Raji (cell line): ENCODE results near the gene COL15A1.

Experiments
- POLR2A ChIP-seq: IDR thresholded peaks from 2 replicates; pipeline ENCODE4 v1.6.1; 2011; ENCODE audit warnings: low read depth, low read length, control low read depth; ENCODE audit not compliant: insufficient read depth

The COL15A1 gene

DNA sequence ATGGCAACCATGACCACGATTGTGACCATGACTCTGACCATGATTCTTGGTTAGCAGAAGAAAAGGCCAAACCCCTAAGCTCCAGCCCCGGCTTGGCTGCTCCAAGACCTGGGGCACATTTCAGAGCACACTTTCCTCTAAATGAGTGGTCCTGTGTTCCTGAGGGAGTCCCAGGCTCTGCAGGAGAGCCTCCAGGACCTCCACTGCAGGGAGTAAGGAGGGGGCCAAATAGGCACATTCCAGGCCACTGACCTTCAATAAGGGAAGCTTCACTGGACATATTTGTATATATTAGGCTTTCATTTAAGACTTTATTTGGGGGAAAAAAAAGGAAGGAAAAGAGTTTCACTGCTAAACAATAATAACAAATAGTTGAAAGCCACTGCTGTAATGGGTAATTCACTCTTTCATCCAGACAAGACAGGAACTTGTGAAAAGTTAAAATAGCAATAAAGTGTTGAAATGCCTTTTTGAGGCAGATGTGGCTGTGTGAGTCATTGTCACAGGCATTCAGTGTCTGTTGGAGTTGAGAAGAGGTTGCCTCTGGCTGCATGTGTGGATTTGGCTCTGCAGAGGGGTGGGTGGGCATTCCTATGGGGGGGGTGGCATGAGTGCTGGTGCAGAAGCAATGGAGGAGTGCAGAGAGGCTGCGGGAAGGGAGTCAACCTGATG is 97.3 kb downstream of the COL15A1 start:
- TF ChIP-seq POLR2A = no peak

DNA sequence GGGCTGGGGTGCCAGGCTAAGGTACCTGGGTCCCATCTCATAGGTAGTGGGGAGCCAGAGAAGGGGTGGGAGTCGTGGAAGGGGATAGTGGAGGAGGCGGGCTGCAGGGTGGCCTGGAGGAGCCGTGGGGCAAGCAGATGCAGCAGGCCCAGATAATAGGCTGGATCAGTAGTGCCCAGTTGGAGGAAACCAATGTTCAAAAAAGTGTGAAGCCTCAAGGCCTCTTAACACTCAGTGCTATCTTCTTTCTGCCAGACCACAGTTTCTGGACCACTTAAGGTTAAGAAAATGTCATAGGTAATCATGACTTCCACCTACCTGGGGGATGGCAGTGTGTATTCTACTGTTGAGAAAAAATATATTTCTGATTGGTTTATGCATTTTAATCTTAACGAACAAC is 97.9 kb downstream of the COL15A1 start:
- no peak for TF ChIP-seq POLR2A

DNA sequence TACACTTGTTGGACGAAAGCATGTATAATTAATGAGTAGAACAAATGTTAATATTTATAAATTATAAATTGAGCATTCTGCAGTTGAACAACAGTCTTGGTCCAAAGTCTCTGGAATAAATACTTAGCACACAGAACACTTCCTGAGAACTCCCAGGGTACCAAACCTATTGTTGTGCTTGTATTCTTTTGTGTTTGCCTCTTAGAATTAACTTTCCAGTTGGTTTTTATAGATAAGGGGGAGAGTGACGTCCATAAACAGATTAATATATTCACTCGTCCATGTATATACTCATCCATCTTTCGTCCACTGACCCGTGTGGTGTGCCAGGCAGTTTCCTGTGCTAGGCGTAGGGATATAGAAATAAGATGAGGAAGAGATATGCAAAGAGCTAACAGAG is 98.9 kb downstream of the COL15A1 start:
- no peak for TF ChIP-seq POLR2A

GRCh38 chr9:99044827-99045226 is 101.1 kb downstream of the COL15A1 start:
- no peak for TF ChIP-seq POLR2A

- no peak for TF ChIP-seq POLR2A
Observed at GRCh38 chr9:99046068-99046467, 102.4 kb downstream of the COL15A1 start.

- TF ChIP-seq POLR2A = no peak
Observed at GRCh38 chr9:99046542-99047071, 102.9 kb downstream of the COL15A1 start.

- no peak for TF ChIP-seq POLR2A
Observed at GRCh38 chr9:99049228-99049627, 105.5 kb downstream of the COL15A1 start.

DNA sequence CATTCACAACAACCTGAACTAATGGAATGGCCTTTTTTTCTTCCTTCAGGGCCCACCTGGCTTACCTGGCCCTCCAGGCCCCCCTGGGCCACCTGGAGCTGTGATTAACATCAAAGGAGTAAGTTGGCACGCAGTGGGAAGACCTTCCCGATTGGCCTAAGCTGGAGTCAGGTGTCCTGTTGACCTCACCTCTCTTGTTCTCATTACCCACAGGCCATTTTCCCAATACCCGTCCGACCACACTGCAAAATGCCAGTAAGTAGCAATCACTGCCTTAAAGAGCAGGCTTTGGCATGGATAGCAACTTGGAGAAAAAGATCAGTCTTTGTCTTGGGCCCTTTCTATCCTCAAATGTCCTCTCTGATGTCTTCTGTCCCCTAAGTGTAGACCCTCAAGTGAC is 105.9 kb downstream of the COL15A1 start:
- TF ChIP-seq POLR2A = no peak

DNA sequence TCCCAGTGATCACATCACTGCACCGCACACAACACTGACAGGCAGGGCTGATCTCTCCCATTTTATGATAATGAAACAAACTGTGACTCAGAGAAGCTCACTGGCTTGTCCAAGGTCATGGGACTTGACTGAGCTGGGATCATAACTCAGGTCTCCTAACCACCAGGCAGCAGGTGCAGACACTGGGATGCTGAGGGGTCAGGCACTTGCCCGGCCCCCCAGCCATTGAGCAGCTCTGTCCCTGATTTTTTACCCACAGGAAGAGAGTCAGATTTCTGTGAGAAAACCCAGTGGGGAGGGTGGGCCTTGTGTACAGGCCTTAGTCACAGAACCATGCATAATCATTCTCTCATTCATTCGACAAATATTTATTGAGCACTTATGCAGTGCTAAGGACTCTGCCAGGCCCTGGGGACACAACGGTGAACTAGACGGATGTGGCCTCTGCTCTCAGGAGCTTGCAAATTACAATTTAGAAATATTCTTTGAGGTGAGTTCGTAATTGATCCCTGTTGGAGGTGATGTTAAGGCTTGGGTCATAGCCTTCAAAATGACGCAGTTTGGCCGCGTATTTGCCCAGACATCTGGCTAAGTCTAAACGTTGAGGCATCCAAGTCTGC is 106.7 kb downstream of the COL15A1 start:
- TF ChIP-seq POLR2A = no peak

- TF ChIP-seq POLR2A = no peak
Observed at GRCh38 chr9:99050924-99051323, 107.2 kb downstream of the COL15A1 start.

DNA sequence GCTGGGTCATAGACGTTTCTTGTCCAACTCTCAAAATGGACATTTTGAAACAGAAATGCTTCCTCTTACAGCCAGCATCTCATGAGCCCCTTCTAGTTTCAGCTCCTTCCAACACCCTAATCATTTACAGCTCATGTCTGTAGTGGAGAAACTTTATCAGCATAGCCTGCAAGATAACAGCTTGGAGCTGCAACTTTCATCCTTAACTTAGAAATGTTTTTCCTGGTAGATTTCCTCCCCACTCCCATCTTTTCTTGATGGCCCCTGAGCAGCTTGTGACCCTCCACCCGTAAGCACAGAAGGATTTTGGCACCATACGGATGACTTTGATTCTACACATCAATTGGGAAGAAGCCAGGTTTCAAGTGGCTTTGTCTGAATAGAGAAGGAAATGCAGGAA is 107.7 kb downstream of the COL15A1 start:
- no peak for TF ChIP-seq POLR2A

DNA sequence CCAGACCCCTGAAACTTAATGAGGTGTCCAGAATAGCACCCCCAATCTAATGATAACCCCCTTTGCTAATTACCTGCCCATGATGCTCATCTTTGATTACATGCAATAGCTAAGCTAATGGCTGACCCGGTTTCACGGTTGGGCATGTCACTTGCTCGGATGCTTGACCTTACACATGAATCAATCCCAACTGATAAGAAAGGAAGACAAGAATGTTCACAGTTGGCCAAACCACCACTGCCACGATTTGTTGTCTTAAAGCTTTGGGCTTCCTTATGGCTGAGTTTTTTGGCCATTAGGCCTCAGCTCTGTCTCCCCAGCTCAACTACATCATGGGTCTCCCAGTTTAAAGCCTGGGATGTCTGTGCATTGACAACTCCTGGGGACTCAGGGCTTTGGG is 108.1 kb downstream of the COL15A1 start:
- TF ChIP-seq POLR2A = no peak

DNA sequence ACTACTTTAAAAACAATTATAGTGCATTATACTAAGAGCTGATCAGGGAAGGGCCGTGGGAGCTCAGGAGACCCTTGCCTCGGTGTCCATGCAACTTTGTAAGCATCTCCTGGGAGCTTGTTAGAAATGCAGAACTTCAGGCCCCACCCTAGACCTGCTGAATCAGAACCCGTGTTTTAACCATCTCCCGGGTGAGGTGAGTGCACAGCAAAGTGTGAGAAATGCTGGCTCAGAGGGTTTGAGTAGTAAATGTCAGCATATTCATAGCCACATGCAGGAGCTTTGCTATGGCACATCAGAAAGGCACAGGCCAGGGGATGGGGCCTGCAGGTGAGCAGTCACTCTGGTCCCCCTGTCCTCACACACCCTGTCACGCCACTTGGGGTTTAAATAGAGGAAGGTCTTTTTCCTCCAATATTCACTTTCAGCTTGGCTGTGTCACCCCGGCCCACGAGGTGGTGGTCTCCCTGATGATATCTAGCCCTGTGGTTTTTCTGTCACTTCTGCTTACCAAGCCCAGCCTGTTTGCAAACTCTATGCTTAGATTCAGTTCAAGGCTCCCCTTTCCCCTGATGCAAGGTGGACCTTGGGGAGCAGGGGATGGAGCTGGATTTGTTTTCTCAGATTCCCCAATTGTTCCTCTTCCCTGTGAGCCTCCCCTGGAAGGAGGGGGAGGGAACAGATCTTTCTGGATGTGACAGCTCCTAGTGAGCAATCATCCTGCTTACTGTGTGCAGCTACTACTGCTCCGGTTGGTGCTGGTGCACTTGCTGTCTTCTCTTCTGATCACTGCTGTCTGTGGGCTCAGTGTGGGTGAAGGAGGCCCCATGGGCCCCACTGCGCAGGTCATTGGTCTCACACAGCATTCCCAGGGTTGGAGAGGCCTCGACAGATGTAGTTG is 109.4 kb downstream of the COL15A1 start:
- no peak for TF ChIP-seq POLR2A

- TF ChIP-seq POLR2A = no peak
Observed at GRCh38 chr9:99054581-99054980, 110.9 kb downstream of the COL15A1 start.

DNA sequence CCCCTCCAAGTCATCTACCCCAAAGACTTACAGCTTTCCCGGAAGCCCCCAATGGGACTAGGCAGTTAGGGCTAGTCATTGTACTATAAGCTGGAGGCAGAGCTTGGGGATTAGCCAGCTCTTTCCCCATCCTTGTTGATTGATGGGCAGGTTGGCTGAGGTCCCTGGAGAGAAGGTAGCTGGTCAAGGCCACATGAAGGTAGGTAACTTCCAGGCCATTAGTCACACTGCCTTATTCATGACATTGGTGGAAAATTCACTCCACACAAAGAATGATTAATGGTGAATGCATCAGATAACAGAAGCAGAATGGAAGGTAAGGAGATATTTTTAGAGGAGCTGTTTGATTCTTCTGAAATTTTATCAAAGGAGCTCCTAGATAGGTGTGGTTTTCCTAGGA is 111.7 kb downstream of the COL15A1 start:
- no peak for TF ChIP-seq POLR2A

- TF ChIP-seq POLR2A = no peak
Observed at GRCh38 chr9:99056186-99056585, 112.5 kb downstream of the COL15A1 start.
